ENCODE measurements around the gene STN1.

DNA sequence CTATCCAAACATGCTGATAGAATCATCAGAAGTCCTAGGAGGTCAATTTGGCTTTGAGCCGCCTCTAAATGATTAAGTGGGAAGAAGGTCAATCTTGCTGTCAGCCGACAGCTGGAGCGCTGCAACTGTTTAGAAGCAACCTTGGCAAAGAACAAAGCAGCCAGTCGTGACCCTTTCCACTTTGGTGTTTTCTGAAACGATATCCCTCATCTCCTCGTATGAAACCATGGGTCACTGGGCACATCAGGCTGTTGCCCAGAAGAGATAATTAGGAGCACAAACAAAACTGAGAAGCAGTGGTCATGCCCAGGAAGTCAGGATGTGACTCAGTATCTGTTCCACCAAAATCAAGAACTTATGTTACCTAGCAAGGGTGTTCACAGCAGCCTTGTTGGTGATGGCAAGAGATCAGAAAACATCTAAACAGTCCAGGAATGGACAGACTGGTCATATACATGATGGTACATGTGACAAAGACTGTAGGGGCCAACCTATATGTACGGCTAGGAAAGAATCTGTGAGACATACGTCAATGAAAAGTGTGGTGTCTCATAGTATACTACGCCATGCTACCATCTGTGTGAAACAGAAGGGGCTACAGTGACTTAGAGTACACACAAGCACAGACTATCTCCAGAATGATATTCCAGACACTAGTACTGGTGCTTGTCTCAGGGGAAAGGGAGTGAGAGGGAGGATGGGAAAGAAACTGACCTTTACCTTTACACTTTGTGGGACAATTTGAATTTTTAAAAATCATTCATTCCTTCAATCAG, 22.4 kb downstream of the STN1 start:
- TF ChIP-seq TAF1 (IDR thresholded peaks at IDR 0.05; ENCODE audit: low read depth, low read length) (no peak), POLR2AphosphoS5 (IDR thresholded peaks at IDR 0.05; ENCODE audit: low read depth, low read length) (no peak), POLR2A (IDR thresholded peaks at IDR 0.05; ENCODE audit: low read depth, low read length) (no peak), SPI1 (IDR thresholded peaks at IDR 0.05; ENCODE audit: low read depth, low read length) (no peak), PAX5 (IDR thresholded peaks at IDR 0.05; ENCODE audit: insufficient read depth, low read length, severe bottlenecking) (no peak), POU2F2 (IDR thresholded peaks at IDR 0.05; ENCODE audit: low read depth, low read length) (no peak)

Measured in GM12891 (cell line).